NOMO-1 (cell line): ENCODE data around the gene USP7.
"Not testable (repeated sequence)": the region's sequence is repeated elsewhere in the genome, so short reads cannot be mapped to it uniquely, and the experiment has no call there.

Experiments used
- DNase-seq, 2 experiments: peaks; one replicate each; lab custom pipeline; 2025; ENCODE audit not compliant: unreplicated experiment in 2 of 2; lab: John Stamatoyannopoulos, UW

USP7 gene

DNA sequence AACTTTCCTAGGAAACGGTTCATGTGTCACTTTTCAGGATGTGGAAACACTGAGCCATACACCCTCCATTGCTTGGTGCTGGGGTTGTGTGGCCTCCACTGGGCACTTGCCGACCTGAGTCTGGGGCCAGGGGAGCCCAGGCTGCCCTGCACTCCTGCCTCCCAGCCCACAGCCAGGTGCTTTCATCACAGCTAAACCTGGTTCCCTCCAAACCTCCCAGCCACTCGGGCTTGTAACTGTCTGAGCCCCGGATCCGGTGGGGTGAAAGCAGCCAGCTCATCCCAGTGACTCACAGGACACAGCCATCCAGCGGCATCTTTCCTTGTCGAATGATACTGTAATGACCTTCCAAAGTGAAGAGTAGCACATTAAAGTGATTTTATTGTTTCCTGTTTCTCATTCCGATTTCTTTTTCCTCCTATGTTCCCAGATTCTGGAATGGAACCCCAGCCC, 114.7 kb downstream of the USP7 start:
- DNase-seq: no peak

DNA sequence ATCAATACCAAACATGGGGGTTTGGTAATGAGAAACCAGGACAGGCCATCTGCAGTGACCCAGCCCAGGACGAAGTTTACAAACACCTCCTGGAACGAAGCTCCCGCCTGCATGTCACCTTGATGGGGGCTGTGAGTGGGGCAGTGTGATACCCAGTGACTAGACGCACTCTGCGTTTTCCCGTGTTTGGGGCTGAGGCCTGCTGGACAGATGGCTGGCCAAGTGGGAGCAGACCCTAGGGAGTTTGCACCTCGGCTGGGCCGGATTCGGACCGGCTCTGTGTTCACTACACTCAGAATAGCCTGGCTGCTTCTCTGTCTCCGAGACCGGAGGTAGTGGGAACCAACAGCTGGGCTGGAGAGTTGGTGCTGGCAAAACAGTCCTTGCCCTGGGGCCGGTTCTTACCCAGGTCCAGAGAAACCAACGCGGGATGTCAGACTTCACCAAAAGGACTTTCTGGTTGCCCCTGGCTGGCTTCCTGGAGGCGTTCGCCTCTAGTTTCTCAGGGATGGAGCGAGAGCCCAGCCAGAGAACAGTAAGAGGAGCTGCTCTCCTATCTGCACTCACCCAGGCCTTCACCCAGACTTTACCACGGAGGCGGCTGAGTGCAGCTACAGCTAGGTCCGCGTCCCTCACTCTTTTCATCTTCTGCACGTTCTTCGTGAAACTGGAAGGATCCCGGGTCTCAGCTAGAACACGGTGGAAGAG, 115.3 kb downstream of the USP7 start:
- DNase-seq: no peak

DNA sequence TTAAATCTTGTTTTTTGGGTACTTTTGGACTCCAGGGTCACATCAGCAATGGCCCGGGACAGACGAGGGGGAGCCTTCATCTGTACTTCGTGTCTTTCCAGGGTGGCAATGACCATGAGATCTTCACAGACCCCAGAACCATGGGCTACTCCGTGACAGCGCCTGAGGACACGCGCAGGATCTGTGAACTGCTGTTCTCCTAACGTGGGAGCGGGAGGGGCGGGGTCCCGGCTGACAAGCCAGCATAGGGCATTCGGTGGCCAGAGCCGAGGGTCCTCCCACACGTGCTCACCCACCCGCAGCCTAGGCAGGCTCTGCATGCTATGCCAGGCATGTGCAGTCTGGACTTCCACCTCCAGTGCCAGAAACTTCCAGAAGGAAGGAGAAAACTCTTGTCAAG, 116.1 kb downstream of the USP7 start:
- DNase-seq: no peak

DNA sequence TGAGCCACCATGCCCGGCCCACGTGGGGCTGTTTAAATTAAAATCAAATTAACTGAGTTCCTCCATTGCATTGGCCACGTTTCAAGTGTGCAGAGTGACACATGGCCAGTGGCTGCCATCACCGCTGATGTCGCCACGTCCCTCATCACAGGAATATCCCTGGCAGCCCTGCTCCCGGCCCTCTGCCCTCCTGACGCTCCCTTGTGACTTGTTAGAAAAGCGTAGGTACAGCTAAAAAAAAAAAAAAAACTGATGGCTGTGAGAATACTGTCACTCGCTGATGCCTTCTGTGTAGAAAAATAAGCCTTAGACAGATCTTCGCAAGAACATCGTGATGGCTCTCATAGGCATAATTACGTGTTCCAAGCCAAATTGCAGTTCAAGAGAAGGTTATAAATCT, 116.6 kb downstream of the USP7 start:
- no peak for DNase-seq

DNA sequence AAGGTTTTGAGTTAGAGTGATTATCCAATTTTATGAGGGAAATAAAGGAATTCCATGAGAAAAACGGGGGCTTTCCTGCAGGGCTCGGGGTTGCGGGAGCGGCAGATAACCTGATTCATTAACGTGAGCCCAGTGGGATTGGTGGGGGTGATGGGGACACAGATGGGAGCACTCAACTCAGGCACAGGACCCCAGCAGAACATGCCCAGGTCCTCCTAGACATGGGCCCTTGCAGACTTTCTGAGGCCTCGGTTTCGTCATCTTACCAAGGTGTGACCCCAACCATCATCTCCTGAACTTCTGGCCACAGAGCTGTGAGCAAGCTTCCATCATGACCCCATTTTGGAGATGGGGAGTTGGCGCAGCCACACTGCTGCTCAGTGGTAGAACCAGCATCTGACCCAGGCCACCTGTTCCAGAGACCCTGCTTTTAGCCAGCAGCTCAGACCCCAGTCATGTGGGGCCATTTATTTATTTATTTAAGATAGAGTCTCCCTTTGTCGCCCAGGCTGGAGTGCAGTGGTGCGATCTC, 117.2 kb downstream of the USP7 start:
- no peak for DNase-seq

DNA sequence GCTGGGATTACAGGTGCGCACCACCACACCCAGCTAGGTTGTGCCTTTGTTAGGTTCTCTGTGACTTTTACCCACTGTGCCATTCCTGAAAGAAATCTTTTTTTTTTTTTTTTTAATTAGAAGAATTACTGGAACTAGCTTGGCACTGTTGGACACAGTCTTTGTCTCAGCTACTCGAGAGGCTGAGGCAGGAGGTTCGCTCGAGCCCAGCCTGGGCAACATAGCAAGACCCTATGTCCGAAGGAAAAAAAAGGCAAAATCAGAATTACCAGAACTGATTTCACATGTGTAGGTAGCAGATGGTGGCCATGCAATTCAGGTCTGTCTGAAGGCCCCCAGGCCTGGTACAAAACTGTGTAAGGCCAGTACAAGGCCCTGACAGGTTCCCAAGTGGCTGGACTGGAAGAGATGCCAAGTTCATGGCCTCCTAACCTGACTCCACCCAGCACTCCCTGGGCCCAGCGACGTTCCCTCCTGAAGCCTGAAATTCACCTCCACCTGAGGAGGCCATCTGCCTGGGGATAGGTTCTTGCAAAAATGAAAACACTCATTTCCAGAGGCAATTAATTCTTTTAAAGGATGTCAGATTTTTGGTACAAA, 117.9 kb downstream of the USP7 start:
- DNase-seq: no peak

DNA sequence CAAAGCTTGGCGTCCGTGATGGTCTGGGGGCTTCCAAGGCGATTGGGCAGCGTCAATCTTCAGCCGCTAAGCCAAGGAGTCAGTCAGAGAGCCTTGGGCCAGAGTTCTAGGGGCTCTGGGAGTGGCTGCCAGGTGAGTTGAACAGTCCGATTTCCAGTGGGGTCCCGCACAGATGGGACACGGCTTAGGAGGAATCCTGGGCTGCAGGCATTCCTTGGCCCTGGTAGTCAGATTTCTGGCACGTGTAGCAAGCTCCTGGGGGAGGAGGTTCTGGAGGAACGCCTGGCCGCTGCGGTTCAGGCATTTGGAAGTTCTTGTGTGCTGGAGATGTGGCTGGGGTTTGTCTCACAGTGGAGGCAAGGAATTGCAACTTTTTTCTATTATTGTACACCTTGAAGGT, 120.4 kb downstream of the USP7 start:
- DNase-seq: not testable (repeated sequence)
